ENCODE measurements around the gene GCG.

GCG gene

GRCh38 chr2:162099836-162100235 lies 52.2 kb downstream of the GCG start:
- no peak for TF ChIP-seq ZNF658 (tag by site-specific recombination; IDR thresholded peaks at IDR 0.05)
- no peak for TF ChIP-seq GLIS2 (tag by site-specific recombination; IDR thresholded peaks at IDR 0.05)
- TF ChIP-seq ZNF510 (tag by site-specific recombination; IDR thresholded peaks at IDR 0.05; ENCODE audit: insufficient replicate concordance) = no peak
- no peak for TF ChIP-seq ZNF449 (tag by site-specific recombination; IDR thresholded peaks at IDR 0.05)
- no peak for TF ChIP-seq ZNF266 (tag by site-specific recombination; IDR thresholded peaks at IDR 0.05; ENCODE audit: low read depth)
- TF ChIP-seq ZFP69B (tag by site-specific recombination; IDR thresholded peaks at IDR 0.05) = no peak
- no peak for TF ChIP-seq ZNF214 (tag by site-specific recombination; IDR thresholded peaks at IDR 0.05; ENCODE audit: borderline replicate concordance)
- no peak for TF ChIP-seq ZSCAN5A (tag by site-specific recombination; IDR thresholded peaks at IDR 0.05)
- TF ChIP-seq ATF2 (tag by site-specific recombination; IDR thresholded peaks at IDR 0.05; ENCODE audit: low read depth) = no peak
- TF ChIP-seq PATZ1 (tag by site-specific recombination; IDR thresholded peaks at IDR 0.05) = no peak
- TF ChIP-seq ZNF391 (tag by site-specific recombination; IDR thresholded peaks at IDR 0.05; ENCODE audit: borderline replicate concordance, low read depth) = no peak
- TF ChIP-seq ZNF23 (tag by site-specific recombination; IDR thresholded peaks at IDR 0.05; ENCODE audit: borderline replicate concordance) = no peak
- no peak for TF ChIP-seq ZNF513 (tag by site-specific recombination; IDR thresholded peaks at IDR 0.05)
- Histone ChIP-seq H3K4me3 (ENCODE audit: low read depth, low read length) (no peak overlapping the region), H3K36me3 (ENCODE audit: control insufficient read depth in 2 of 2, insufficient read depth in 1 of 2, low read length in 2 of 2) (no peaks in the 10 kb centered on the region), H3K27ac (ENCODE audit: extremely low read depth, low read depth, low read length) (no peak overlapping the region), H3K4me1 (ENCODE audit: control insufficient read depth, insufficient read depth, low read length) (no peaks in the 10 kb centered on the region), H3K9me3 (ENCODE audit: control insufficient read depth, insufficient read depth, low read depth, low read length) (no peaks in the 10 kb centered on the region)
- ChIA-PET POLR2A (no interaction called here), CTCF (interaction anchor here (0.6 to 1.2 kb wide), 2 partner anchors 23 to 1704 kb away, joined by 4 to 5 read pairs; no protein-coding TSS in a partner anchor)
